Loucy (cell line): ENCODE results near the gene APBA1.

ENCODE experiments used
- H2AFZ ChIP-seq: fragments of 200-600 bp; sonication (generic); 2 replicates; pipeline ENCODE4 v1.6.0; 2016; ENCODE audit warnings: antibody characterized with exemption, mild to moderate bottlenecking, low read length, moderate library complexity
- H3F3A ChIP-seq: fragments of 200-600 bp; 2 replicates; pipeline ENCODE4 v1.6.0; 2016; ENCODE audit warnings: antibody characterized with exemption, low read depth, mild to moderate bottlenecking
- H3K27me3 ChIP-seq: fragments of 200-600 bp; sonication (generic); 2 replicates; pipeline ENCODE4 v1.6.1; 2014; ENCODE audit warnings: low read length, mild to moderate bottlenecking; ENCODE audit not compliant: insufficient read depth, poor library complexity, severe bottlenecking
- H3K36me3 ChIP-seq: fragments of 200-600 bp; sonication (generic); 2 replicates; pipeline ENCODE4 v1.6.1; 2016; ENCODE audit warnings: low read length; ENCODE audit not compliant: insufficient read depth
- H3K4me1 ChIP-seq: fragments of 200-600 bp; sonication (generic); 2 replicates; pipeline ENCODE4 v1.5.1; 2014; ENCODE audit warnings: low read length, mild to moderate bottlenecking; ENCODE audit not compliant: insufficient read depth, poor library complexity, severe bottlenecking
- H3K4me2 ChIP-seq: fragments of 200-600 bp; sonication (generic); 2 replicates; pipeline ENCODE4 v1.6.0; 2014; ENCODE audit warnings: antibody characterized with exemption, low read length, low read depth, mild to moderate bottlenecking; ENCODE audit not compliant: poor library complexity, severe bottlenecking
- H3K4me3 ChIP-seq: fragments of 200-600 bp; sonication (generic); 2 replicates; pipeline ENCODE4 v1.5.1; 2014; ENCODE audit warnings: low read length, mild to moderate bottlenecking, mixed read lengths; ENCODE audit not compliant: poor library complexity, severe bottlenecking
- H3K79me2 ChIP-seq: fragments of 200-600 bp; sonication (generic); 2 replicates; pipeline ENCODE4 v1.6.1; 2014; ENCODE audit warnings: low read length; ENCODE audit not compliant: insufficient read depth
- H3K9ac ChIP-seq: fragments of 200-600 bp; sonication (generic); 2 replicates; pipeline ENCODE4 v1.6.0; 2014; ENCODE audit warnings: mild to moderate bottlenecking, low read depth, low read length, moderate library complexity; ENCODE audit not compliant: poor library complexity, severe bottlenecking
- H3K9me2 ChIP-seq: fragments of 200-600 bp; sonication (generic); replicated peaks from 2 replicates; pipeline ENCODE4 v1.6.1; 2016; ENCODE audit warnings: low read depth, low read length, mixed read lengths
- H3K9me3 ChIP-seq: fragments of 200-600 bp; sonication (generic); 2 replicates; pipeline ENCODE4 v1.6.1; 2014; ENCODE audit warnings: mild to moderate bottlenecking, antibody characterized with exemption, low read length, low read depth; ENCODE audit not compliant: insufficient read depth
- H4K20me1 ChIP-seq: fragments of 200-600 bp; sonication (generic); 2 replicates; pipeline ENCODE4 v1.6.0; 2014; ENCODE audit warnings: antibody characterized with exemption, low read length, mild to moderate bottlenecking; ENCODE audit not compliant: insufficient read depth, poor library complexity, severe bottlenecking
- CTCF ChIP-seq: fragments of 200-600 bp; sonication (generic); conservative IDR thresholded peaks from 2 replicates; pipeline ENCODE4 v1.5.1; 2014; ENCODE audit warnings: mild to moderate bottlenecking, antibody characterized with exemption, low read length
- EZH2phosphoT487 ChIP-seq: fragments of 200-600 bp; IDR thresholded peaks from 2 replicates; pipeline ENCODE4 v1.6.1; 2018; ENCODE audit warnings: antibody characterized with exemption, mild to moderate bottlenecking, moderate library complexity, borderline replicate concordance

APBA1 gene

GRCh38 chr9:69675563-69675962, 3.4 kb upstream of the APBA1 start:
- Histone ChIP-seq H3F3A (no peaks in the 10 kb centered on the region), H3K9me2 (no peaks in the 10 kb centered on the region), H3K9me3 (no peaks in the 10 kb centered on the region), H3K9ac (no peak overlapping the region), H3K79me2 (no peaks in the 10 kb centered on the region), H4K20me1 (no peaks in the 10 kb centered on the region), H2AFZ (no peak overlapping the region), H3K27me3 (no peaks in the 10 kb centered on the region), H3K4me3 (no peak overlapping the region), H3K4me2 (no peak overlapping the region), H3K36me3 (no peaks in the 10 kb centered on the region), H3K4me1 (peaks cover 23% of the 10 kb centered on the region)
- TF ChIP-seq CTCF (no peak), EZH2phosphoT487 (no peak)

GRCh38 chr9:69674716-69675438, 2.7 kb upstream of the APBA1 start:
- Histone ChIP-seq H3K9ac (no peak overlapping the region), H3K4me2 (peak overlapping the region; percentile 31), H3K79me2 (no peaks in the 10 kb centered on the region), H3K27me3 (no peaks in the 10 kb centered on the region), H3K36me3 (no peaks in the 10 kb centered on the region), H4K20me1 (no peaks in the 10 kb centered on the region), H3K9me2 (no peaks in the 10 kb centered on the region), H2AFZ (peak overlapping the region; percentile 58; the same call in 1 of the 2 replicates), H3K4me1 (peaks cover 23% of the 10 kb centered on the region), H3F3A (no peaks in the 10 kb centered on the region), H3K9me3 (no peaks in the 10 kb centered on the region), H3K4me3 (no peak overlapping the region)
- TF ChIP-seq CTCF (no peak), EZH2phosphoT487 (no peak)

DNA sequence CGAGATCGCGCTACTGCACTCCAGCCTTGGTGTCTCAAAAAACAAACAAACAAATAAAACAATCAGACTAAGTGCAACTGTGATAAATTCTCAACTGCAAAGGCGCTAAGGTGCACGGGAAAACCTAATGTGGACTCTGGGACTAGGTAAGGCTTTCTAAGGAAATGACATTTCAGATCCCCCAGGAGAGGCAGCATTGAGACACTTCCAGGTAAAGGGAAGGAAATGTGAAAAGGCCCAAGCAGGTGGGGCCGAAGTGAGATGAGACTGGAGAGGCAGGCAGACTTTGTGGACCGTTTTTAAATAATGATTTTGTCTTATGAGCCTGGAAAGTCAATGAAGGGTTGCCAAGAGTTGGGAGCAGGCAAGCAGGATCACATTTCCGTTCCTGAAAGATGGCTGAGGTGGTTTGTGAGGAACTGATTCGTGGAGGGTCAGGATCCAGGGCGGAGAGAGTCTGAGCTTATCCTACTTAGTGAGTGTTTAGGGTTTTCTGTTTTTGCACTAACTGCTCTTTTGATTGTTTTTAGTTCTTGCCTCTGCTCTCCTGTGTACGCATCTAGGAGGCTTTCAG, 2.0 kb upstream of the APBA1 start:
- Histone ChIP-seq H2AFZ (peak overlapping the region; percentile 58; the same call in 1 of the 2 replicates), H3K4me3 (no peak overlapping the region), H3K9me3 (no peaks in the 10 kb centered on the region), H3K9me2 (no peaks in the 10 kb centered on the region), H3K4me1 (peaks cover 23% of the 10 kb centered on the region), H3K79me2 (no peaks in the 10 kb centered on the region), H3K9ac (no peak overlapping the region), H4K20me1 (no peaks in the 10 kb centered on the region), H3K4me2 (peak overlapping the region; percentile 31), H3K36me3 (no peaks in the 10 kb centered on the region), H3K27me3 (no peaks in the 10 kb centered on the region), H3F3A (no peaks in the 10 kb centered on the region)
- TF ChIP-seq EZH2phosphoT487 (no peak), CTCF (0 out of 2 replicates have a peak, but pooled peaks have one; percentile 13)
